ENCODE results near the gene XRCC4. TPM values are rescaled to one million over a fixed set of nuclear protein-coding genes. Genes with fewer than 3 reads are reported as not detected.

Gene XRCC4
- total and polyA plus RNA-seq, 2 of the 13 experiments (the other 11 are each of a cell fraction or from before 2014, with no cell fraction given): 2.8 to 12.6 TPM

GRCh38 chr5:83104021-83104420 lies 26.7 kb downstream of the XRCC4 start:
- Histone ChIP-seq H3K36me3 (replicated peaks in 1 of 2; ENCODE audit: control insufficient read depth in 1 of 2, insufficient read depth in 2 of 2, low read length in 2 of 2) (no peaks in the 10 kb centered on the region), H3K4me1 (ENCODE audit: insufficient read depth, low read length) (peaks cover 7% of the 10 kb centered on the region), H2AFZ (ENCODE audit: low read length) (no peak overlapping the region), H4K20me1 (ENCODE audit: insufficient read depth, low read length) (no peaks in the 10 kb centered on the region), H3K9ac (ENCODE audit: insufficient read depth, low read depth, low read length) (no peak overlapping the region), H3K4me3 (replicated peaks in 1 of 3; ENCODE audit: insufficient read depth in 1 of 3, low read depth in 2 of 3, low read length in 3 of 3) (no peak overlapping the region), H3K79me2 (ENCODE audit: insufficient read depth, low read length) (no peaks in the 10 kb centered on the region), H3K27me3 (ENCODE audit: control insufficient read depth in 1 of 2, insufficient read depth in 2 of 2, low read length in 2 of 2) (no peaks in the 10 kb centered on the region), H3K4me2 (ENCODE audit: low read depth, low read length) (no peak overlapping the region), H3K27ac (ENCODE audit: extremely low read length, insufficient read depth, low read length) (no peak overlapping the region), H3K9me3 (ENCODE audit: low read length) (no peaks in the 10 kb centered on the region)
- DNase-seq (ENCODE audit: low spot score) (no peak), ATAC-seq (no peak), FAIRE-seq (no peak)
- ChIA-PET POLR2A (no interaction called here), CTCF (ENCODE audit: low intra/inter-chr PET ratio, low total read pairs) (no interaction called here)
- in situ Hi-C loops (cut with HindIII; ENCODE audit: extremely low pct_ligation_motif_present, low pct_unique_long_range_greater_than_20kb) (no loop called here), intact Hi-C loops (cut with micrococcal nuclease; ENCODE audit: unreplicated experiment) (no loop called here)
- no TSS peak for BruUV-seq (replicated peaks)
- TF ChIP-seq FOXM1 (CRISPR knock-in tag; IDR thresholded peaks at IDR 0.05) (no peak), ZNF75D (CRISPR knock-in tag; IDR thresholded peaks at IDR 0.05; ENCODE audit: borderline replicate concordance) (no peak), TFE3 (CRISPR knock-in tag; IDR thresholded peaks at IDR 0.05) (no peak), ZBTB1 (CRISPR knock-in tag; IDR thresholded peaks at IDR 0.05; ENCODE audit: borderline replicate concordance) (no peak), GPBP1L1 (CRISPR knock-in tag; IDR thresholded peaks at IDR 0.05) (no peak), ZNF367 (CRISPR knock-in tag; IDR thresholded peaks at IDR 0.05; ENCODE audit: borderline replicate concordance) (no peak)
